H9 (cell line): ENCODE measurements around the gene AACS. TPM values are rescaled to one million over a fixed set of nuclear protein-coding genes. Genes with fewer than 3 reads are reported as not detected.
A peak's percentile ranks its signal among the peaks of the same experiment; 100 is the strongest.

Experiments used
- DNase-seq: peaks from one replicate; pipeline ENCODE4 v3.0.0-alpha.2; 2017
- H2AFZ ChIP-seq: one replicate; pipeline ENCODE4 v1.6.1; 2013; ENCODE audit warnings: mild to moderate bottlenecking, low read length, control low read depth, moderate library complexity
- H2AK5ac ChIP-seq: 2 replicates; pipeline ENCODE4 v1.6.1; 2013; ENCODE audit warnings: low read length, control low read depth, mixed read lengths; ENCODE audit not compliant: insufficient read length
- H2BK120ac ChIP-seq: one replicate; pipeline ENCODE4 v1.6.1; 2013; ENCODE audit warnings: low read depth, mild to moderate bottlenecking, low read length, control low read depth, inconsistent platforms; ENCODE audit not compliant: poor library complexity, severe bottlenecking
- H2BK12ac ChIP-seq: 2 replicates; pipeline ENCODE4 v1.6.1; 2013; ENCODE audit warnings: low read length, control low read depth, mixed read lengths, low read depth; ENCODE audit not compliant: insufficient read length
- H2BK15ac ChIP-seq: 2 replicates; pipeline ENCODE4 v1.6.1; 2013; ENCODE audit warnings: low read depth, low read length, control low read depth
- H2BK20ac ChIP-seq: one replicate; pipeline ENCODE4 v1.6.1; 2013; ENCODE audit warnings: low read depth, mild to moderate bottlenecking, low read length, control low read depth, inconsistent platforms; ENCODE audit not compliant: poor library complexity, severe bottlenecking
- H2BK5ac ChIP-seq: 2 replicates; pipeline ENCODE4 v1.6.1; 2013; ENCODE audit warnings: low read length, control low read depth, mixed read lengths; ENCODE audit not compliant: insufficient read length
- H3K14ac ChIP-seq: 2 replicates; pipeline ENCODE4 v1.6.1; 2013; ENCODE audit warnings: low read length, control low read depth; ENCODE audit not compliant: insufficient read depth
- H3K18ac ChIP-seq: 2 replicates; pipeline ENCODE4 v1.6.1; 2013; ENCODE audit warnings: low read depth, mild to moderate bottlenecking, mixed read lengths, low read length, control low read depth; ENCODE audit not compliant: insufficient read length
- H3K23ac ChIP-seq: 2 replicates; pipeline ENCODE4 v1.6.1; 2013; ENCODE audit warnings: low read length, control low read depth, mixed read lengths, low read depth; ENCODE audit not compliant: insufficient read length
- H3K23me2 ChIP-seq: 2 replicates; pipeline ENCODE4 v1.6.1; 2013; ENCODE audit warnings: low read depth, mild to moderate bottlenecking, mixed read lengths, low read length, control low read depth; ENCODE audit not compliant: insufficient read length, poor library complexity, severe bottlenecking
- H3K27ac ChIP-seq: 2 replicates; pipeline ENCODE4 v1.5.1; 2013; ENCODE audit warnings: low read length, control low read depth, mixed read lengths, low read depth; ENCODE audit not compliant: insufficient read length
- H3K27me3 ChIP-seq: 2 replicates; pipeline ENCODE4 v1.6.1; 2013; ENCODE audit warnings: low read length, control low read depth, inconsistent platforms; ENCODE audit not compliant: insufficient read depth
- H3K4ac ChIP-seq: 2 replicates; pipeline ENCODE4 v1.6.1; 2013; ENCODE audit warnings: low read depth, mild to moderate bottlenecking, control low read depth, inconsistent platforms, low read length, moderate library complexity
- H3K4me1 ChIP-seq: 2 replicates; pipeline ENCODE4 v1.6.1; 2013; ENCODE audit warnings: low read length, control low read depth, inconsistent platforms; ENCODE audit not compliant: insufficient read depth
- H3K4me2 ChIP-seq: 2 replicates; pipeline ENCODE4 v1.6.1; 2013; ENCODE audit warnings: low read length, control low read depth, mixed read lengths; ENCODE audit not compliant: insufficient read length, insufficient read depth
- H3K56ac ChIP-seq: 2 replicates; pipeline ENCODE4 v1.6.1; 2013; ENCODE audit warnings: low read depth, mild to moderate bottlenecking, mixed read lengths, low read length, control low read depth; ENCODE audit not compliant: insufficient read length
- H3K79me1 ChIP-seq: 2 replicates; pipeline ENCODE4 v1.6.1; 2013; ENCODE audit warnings: low read depth, mild to moderate bottlenecking, moderate library complexity, low read length, control low read depth, inconsistent platforms; ENCODE audit not compliant: insufficient read depth, poor library complexity, severe bottlenecking
- H3K79me2 ChIP-seq: 2 replicates; pipeline ENCODE4 v1.6.1; 2013; ENCODE audit warnings: low read length, control low read depth, inconsistent platforms; ENCODE audit not compliant: insufficient read depth
- H3K9ac ChIP-seq: 2 replicates; pipeline ENCODE4 v1.6.1; 2013; ENCODE audit warnings: low read length, control low read depth, mixed read lengths; ENCODE audit not compliant: insufficient read length; ENCODE audit errors: extremely low read depth
- H3K9me3 ChIP-seq: one replicate; pipeline ENCODE4 v1.6.1; 2013; ENCODE audit warnings: low read depth, low read length, inconsistent platforms; ENCODE audit not compliant: control insufficient read depth
- H3T11ph ChIP-seq: one replicate; pipeline ENCODE4 v1.6.1; 2013; ENCODE audit warnings: mild to moderate bottlenecking, low read length, control low read depth, inconsistent platforms
- H4K20me1 ChIP-seq: one replicate; pipeline ENCODE4 v1.6.1; 2013; ENCODE audit not compliant: control insufficient read depth, insufficient read length, insufficient read depth
- H4K5ac ChIP-seq: 2 replicates; pipeline ENCODE4 v1.6.1; 2013; ENCODE audit warnings: low read depth, mild to moderate bottlenecking, mixed read lengths, low read length, control low read depth; ENCODE audit not compliant: insufficient read length
- H4K8ac ChIP-seq: replicated peaks from 2 replicates; pipeline ENCODE4 v1.6.1; 2013; ENCODE audit warnings: low read length, control low read depth, mixed read lengths, low read depth; ENCODE audit not compliant: insufficient read length
- H4K91ac ChIP-seq: 2 replicates; pipeline ENCODE4 v1.6.1; 2013; ENCODE audit warnings: low read depth, mild to moderate bottlenecking, moderate library complexity, mixed read lengths, low read length, control low read depth; ENCODE audit not compliant: insufficient read length
- H3K27ac Mint-ChIP-seq, 3 experiments: 2 replicates in 2 of 3; 3 replicates in 1 of 3; pipeline ENCODE4 v1.8.0; 2020 to 2021; ENCODE audit warnings: mixed read lengths in 3 of 3, mild to moderate bottlenecking in 1 of 3, moderate library complexity in 1 of 3
- H3K27me3 Mint-ChIP-seq: 2 replicates; pipeline ENCODE4 v1.8.0; 2021; ENCODE audit warnings: low read depth, mild to moderate bottlenecking, moderate library complexity, mixed read lengths
- H3K36me3 Mint-ChIP-seq, 3 experiments: 2 replicates in 2 of 3; 3 replicates in 1 of 3; pipeline ENCODE4 v1.8.0; 2020 to 2021; ENCODE audit warnings: low read depth in 3 of 3, mixed read lengths in 3 of 3; ENCODE audit not compliant: insufficient read depth in 1 of 3
- H3K4me1 Mint-ChIP-seq, 2 experiments: 2 replicates each; pipeline ENCODE4 v1.8.0; 2020; ENCODE audit warnings: mixed read lengths in 2 of 2
- H3K4me3 Mint-ChIP-seq, 2 experiments: 2 replicates in 1 of 2; 3 replicates in 1 of 2; pipeline ENCODE4 v1.8.0; 2020 to 2021; ENCODE audit warnings: mild to moderate bottlenecking in 2 of 2, mixed read lengths in 2 of 2, moderate library complexity in 1 of 2
- H3K9me3 Mint-ChIP-seq, 2 experiments: 2 replicates in 1 of 2; 3 replicates in 1 of 2; pipeline ENCODE4 v1.8.0; 2020; ENCODE audit warnings: mild to moderate bottlenecking in 2 of 2, mixed read lengths in 2 of 2, moderate library complexity in 1 of 2
- CTCF ChIP-seq: fragments of 200-600 bp; sonication (generic); conservative IDR thresholded peaks from 3 replicates; pipeline ENCODE4 v1.8.0; 2021; ENCODE audit warnings: antibody characterized with exemption, mild to moderate bottlenecking
- WGBS: extraction: QIAGEN DNeasy Blood & Tissue Kit; methylation state at CpG from one replicate; pipeline ENCODE4 v1.1.7; 2013; ENCODE audit warnings: missing lambda C conversion rate, low lambda C conversion rate, mixed read lengths; ENCODE audit not compliant: insufficient read length; ENCODE audit errors: extremely low coverage; 5-methylcytosine and 5-hydroxymethylcytosine counted together
- total RNA-seq: library from RNA; stranded (reverse); gene quantifications from 2 replicates; pipeline ENCODE4 v1.2.1, GENCODE V29; 2021

AACS gene
- total RNA-seq, 1 experiment from 2014 or later, result 35.0 TPM

- H3K27me3 ChIP-seq, result no peaks in the 10 kb centered on the region
- H3K56ac ChIP-seq, result no peak overlapping the region
- no CpG with 5 or more reads among the region's 12 CpGs for WGBS
- no peaks in the 10 kb centered on the region for H3K23me2 ChIP-seq
- H3K4ac ChIP-seq, result no peak overlapping the region
- H2BK12ac ChIP-seq, result no peak overlapping the region
- H4K8ac ChIP-seq, result no peak overlapping the region
- no peak overlapping the region for H3K9ac ChIP-seq
- Mint-ChIP-seq H3K36me3 (peaks cover 0 to 13% (median 2%) of the 10 kb centered on the region in 3 experiments; a peak in 3 of 7 replicates), H3K4me1 (peaks cover 0 to 10% of the 10 kb centered on the region in 2 experiments; a peak in 2 of 4 replicates), H3K27ac (peak overlapping the region in 2 of 3 experiments; percentile 30 to 70; a peak in 2 of 7 replicates), H3K9me3 (no peaks in the 10 kb centered on the region), H3K27me3 (no peaks in the 10 kb centered on the region; the same call in 1 of the 2 replicates), H3K4me3 (no peak overlapping the region)
- H3K27ac ChIP-seq, result no peak overlapping the region
- H2BK120ac ChIP-seq, result no peak overlapping the region
- no peak overlapping the region for H2AFZ ChIP-seq
- no peak overlapping the region for H2BK5ac ChIP-seq
- H3K4me2 ChIP-seq, result no peak overlapping the region
- H3K14ac ChIP-seq, result no peak overlapping the region
- no peaks in the 10 kb centered on the region for H3K4me1 ChIP-seq
- H4K20me1 ChIP-seq, result no peaks in the 10 kb centered on the region
- H4K91ac ChIP-seq, result no peak overlapping the region
- no peak overlapping the region for H2BK15ac ChIP-seq
- TF ChIP-seq CTCF, result no peak
- H3T11ph ChIP-seq, result no peak overlapping the region
- H3K79me2 ChIP-seq, result no peaks in the 10 kb centered on the region
- H2AK5ac ChIP-seq, result no peak overlapping the region
- no peaks in the 10 kb centered on the region for H3K9me3 ChIP-seq
- no peak for DNase-seq
- no peak overlapping the region for H3K23ac ChIP-seq
- no peaks in the 10 kb centered on the region for H3K79me1 ChIP-seq
- no peak overlapping the region for H4K5ac ChIP-seq
- no peak overlapping the region for H2BK20ac ChIP-seq
- no peak overlapping the region for H3K18ac ChIP-seq
These were observed 32.2 kb downstream of the AACS start for GRCh38 chr12:125097427-125097826.
